PC-3 (cell line): Measurements from ENCODE around the gene CSNK1D.

ENCODE experiments used
- EZH2 ChIP-seq: fragments of 300-600 bp; sonication (generic); IDR thresholded peaks from one replicate; pipeline ENCODE4 v1.6.1; 2017; ENCODE audit warnings: antibody characterized with exemption, mild to moderate bottlenecking, low read length; ENCODE audit not compliant: unreplicated experiment
- EZH2phosphoT487 ChIP-seq: fragments of 300-600 bp; sonication (generic); IDR thresholded peaks from 2 replicates; pipeline ENCODE4 v1.6.1; 2018; ENCODE audit warnings: mild to moderate bottlenecking, antibody characterized with exemption, low read length, borderline replicate concordance
- TF ChIP-seq, protein P1 (sequence below): fragments of 300-600 bp; sonication (generic); conservative IDR thresholded peaks from 2 replicates; pipeline ENCODE4 v1.5.1; 2017; ENCODE audit warnings: antibody characterized with exemption, low read depth, mild to moderate bottlenecking, low read length

DNA sequence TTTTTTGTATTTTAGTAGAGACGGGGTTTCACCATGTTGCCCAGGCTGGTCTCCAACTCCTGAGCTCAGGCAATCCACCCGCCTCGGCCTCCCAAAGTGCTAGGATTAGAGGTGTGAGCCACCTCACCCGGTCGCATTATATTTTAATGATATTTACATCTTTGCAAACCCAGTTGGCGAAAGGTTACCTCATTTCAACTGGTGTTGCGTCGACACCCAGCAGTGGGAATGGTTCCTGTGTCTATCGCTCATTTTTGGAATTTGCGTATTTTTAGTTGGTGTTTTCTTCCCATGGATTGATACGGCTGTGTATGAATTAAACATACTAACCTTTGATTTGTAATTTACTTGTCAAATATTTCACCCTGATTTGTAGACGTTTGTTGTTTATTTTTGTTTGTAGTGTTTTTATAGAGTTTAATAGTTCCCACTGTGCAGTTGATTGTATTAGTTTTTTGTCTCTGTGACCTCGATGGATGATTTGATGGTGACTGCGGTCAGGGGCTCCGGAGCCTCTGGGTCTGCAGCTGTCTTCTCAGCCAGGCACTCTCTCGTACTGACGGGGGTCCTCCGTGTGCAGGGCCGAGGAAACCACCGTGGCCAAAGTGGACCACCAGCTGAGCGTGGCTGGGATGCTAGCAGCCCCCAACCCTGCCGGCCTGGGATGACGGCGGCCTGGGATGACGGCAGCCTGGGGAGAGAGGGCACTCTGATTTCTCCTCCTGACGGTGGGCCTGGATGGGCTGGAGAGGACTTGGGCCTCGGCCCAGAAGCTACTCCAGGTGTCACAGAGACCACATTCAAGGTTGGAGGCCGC lies 39.9 kb upstream of the CSNK1D start:
- TF ChIP-seq, protein P1, sequence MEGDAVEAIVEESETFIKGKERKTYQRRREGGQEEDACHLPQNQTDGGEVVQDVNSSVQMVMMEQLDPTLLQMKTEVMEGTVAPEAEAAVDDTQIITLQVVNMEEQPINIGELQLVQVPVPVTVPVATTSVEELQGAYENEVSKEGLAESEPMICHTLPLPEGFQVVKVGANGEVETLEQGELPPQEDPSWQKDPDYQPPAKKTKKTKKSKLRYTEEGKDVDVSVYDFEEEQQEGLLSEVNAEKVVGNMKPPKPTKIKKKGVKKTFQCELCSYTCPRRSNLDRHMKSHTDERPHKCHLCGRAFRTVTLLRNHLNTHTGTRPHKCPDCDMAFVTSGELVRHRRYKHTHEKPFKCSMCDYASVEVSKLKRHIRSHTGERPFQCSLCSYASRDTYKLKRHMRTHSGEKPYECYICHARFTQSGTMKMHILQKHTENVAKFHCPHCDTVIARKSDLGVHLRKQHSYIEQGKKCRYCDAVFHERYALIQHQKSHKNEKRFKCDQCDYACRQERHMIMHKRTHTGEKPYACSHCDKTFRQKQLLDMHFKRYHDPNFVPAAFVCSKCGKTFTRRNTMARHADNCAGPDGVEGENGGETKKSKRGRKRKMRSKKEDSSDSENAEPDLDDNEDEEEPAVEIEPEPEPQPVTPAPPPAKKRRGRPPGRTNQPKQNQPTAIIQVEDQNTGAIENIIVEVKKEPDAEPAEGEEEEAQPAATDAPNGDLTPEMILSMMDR: no peak
- no peak for TF ChIP-seq EZH2phosphoT487
- TF ChIP-seq EZH2: no peak
